Measurements from ENCODE around the gene CSPG4.

The CSPG4 gene

DNA sequence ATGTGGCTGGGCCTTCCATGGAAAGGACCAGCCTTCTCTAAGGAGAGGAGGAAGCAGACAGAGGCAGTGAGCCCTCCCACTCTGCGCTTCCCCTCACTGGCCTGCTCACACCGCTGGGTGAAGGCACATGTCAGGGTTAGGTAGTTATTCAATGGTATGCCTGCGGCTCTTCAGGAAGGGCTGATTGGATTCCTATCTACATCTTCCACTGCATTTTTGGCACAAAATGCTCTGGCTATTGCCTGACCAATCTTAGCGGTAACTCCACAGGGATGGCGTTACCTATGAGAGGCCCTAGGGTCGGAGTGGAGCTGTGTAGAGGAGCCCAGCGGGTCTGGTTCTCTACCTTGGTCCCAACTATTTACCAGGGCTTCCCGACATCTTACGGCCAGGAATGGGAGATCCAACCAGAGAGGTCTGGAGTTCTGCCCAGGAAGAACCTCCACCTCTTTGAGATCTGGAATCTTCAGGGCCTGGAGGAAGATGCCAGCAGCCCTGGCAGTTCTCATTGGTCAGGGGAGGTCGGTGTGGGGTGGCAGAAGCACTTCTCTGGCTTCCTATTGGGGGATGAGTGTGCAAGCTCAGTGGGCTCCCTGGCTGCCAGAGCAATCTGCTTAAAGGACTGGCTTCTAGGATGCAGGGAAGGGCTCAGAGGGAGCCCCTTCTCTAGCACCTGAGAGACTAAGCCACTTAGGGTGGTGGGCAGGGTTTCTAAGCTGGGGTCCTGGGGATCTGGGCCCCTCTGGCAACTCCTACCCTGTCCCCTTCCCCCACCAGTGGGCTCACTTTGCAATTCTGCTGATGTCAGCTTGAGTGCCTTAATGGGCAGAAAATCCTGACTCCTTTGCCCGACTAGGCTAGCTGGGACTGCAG is 40.7 kb downstream of the CSPG4 start:
- H3F3A ChIP-seq (ENCODE audit: control insufficient read depth, insufficient read depth): no peaks in the 10 kb centered on the region
- TF ChIP-seq, protein P1, sequence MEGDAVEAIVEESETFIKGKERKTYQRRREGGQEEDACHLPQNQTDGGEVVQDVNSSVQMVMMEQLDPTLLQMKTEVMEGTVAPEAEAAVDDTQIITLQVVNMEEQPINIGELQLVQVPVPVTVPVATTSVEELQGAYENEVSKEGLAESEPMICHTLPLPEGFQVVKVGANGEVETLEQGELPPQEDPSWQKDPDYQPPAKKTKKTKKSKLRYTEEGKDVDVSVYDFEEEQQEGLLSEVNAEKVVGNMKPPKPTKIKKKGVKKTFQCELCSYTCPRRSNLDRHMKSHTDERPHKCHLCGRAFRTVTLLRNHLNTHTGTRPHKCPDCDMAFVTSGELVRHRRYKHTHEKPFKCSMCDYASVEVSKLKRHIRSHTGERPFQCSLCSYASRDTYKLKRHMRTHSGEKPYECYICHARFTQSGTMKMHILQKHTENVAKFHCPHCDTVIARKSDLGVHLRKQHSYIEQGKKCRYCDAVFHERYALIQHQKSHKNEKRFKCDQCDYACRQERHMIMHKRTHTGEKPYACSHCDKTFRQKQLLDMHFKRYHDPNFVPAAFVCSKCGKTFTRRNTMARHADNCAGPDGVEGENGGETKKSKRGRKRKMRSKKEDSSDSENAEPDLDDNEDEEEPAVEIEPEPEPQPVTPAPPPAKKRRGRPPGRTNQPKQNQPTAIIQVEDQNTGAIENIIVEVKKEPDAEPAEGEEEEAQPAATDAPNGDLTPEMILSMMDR (IDR thresholded peaks at IDR 0.05; ENCODE audit: low read depth, low read length, poor library complexity, severe bottlenecking): no peak
- no peak for TF ChIP-seq EZH2phosphoT487 (IDR thresholded peaks at IDR 0.05; ENCODE audit: borderline replicate concordance, low read length)
- H3K4me1 ChIP-seq (ENCODE audit: control insufficient read depth, low read length): no peaks in the 10 kb centered on the region
- no peak overlapping the region for H3K4me2 ChIP-seq (ENCODE audit: low read length)
- H3K9me2 ChIP-seq (replicated peaks; ENCODE audit: control insufficient read depth, low read length): no peaks in the 10 kb centered on the region
- H3K4me3 ChIP-seq (ENCODE audit: low read length): no peak overlapping the region
- no peak overlapping the region for H3K27ac ChIP-seq (ENCODE audit: low read depth, low read length)
- H3K9me3 ChIP-seq (ENCODE audit: control insufficient read depth, insufficient read depth, low read length): no peaks in the 10 kb centered on the region
- no peaks in the 10 kb centered on the region for H3K79me2 ChIP-seq (ENCODE audit: control insufficient read depth, low read length)
- peaks cover 10% of the 10 kb centered on the region; the same call in 1 of the 2 replicates for H3K27me3 ChIP-seq (ENCODE audit: control insufficient read depth, low read length)
- no peaks in the 10 kb centered on the region for H3K36me3 ChIP-seq (ENCODE audit: control insufficient read depth, low read length)
- H4K20me1 ChIP-seq (ENCODE audit: control insufficient read depth, insufficient read depth, low read depth, low read length): no peaks in the 10 kb centered on the region

DNA sequence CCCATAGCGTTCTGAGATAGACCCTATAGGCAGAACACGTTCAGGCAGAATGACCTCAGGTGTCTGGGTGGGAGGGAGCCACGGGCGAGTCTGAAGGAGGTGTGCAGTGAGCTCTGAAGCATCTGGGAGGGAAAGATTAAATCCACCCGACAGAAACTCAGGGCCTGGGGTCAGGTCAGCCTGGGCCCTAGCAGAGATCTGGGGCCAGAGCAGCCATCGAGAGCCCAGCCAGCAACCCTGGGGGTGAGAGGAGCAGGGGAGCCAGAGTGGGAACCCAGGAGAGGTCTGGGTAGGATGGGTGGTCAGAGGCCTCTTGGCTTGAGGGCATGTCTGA is 42.8 kb downstream of the CSPG4 start:
- TF ChIP-seq EZH2phosphoT487 (IDR thresholded peaks at IDR 0.05; ENCODE audit: borderline replicate concordance, low read length): no peak
- TF ChIP-seq, protein P1 (IDR thresholded peaks at IDR 0.05; ENCODE audit: low read depth, low read length, poor library complexity, severe bottlenecking): no peak
- Histone ChIP-seq H3K79me2 (ENCODE audit: control insufficient read depth, low read length) (no peaks in the 10 kb centered on the region), H3K9me3 (ENCODE audit: control insufficient read depth, insufficient read depth, low read length) (no peaks in the 10 kb centered on the region), H3K27ac (ENCODE audit: low read depth, low read length) (no peak overlapping the region), H3K36me3 (ENCODE audit: control insufficient read depth, low read length) (no peaks in the 10 kb centered on the region), H3K9me2 (replicated peaks; ENCODE audit: control insufficient read depth, low read length) (no peaks in the 10 kb centered on the region), H3K27me3 (ENCODE audit: control insufficient read depth, low read length) (peaks cover 10% of the 10 kb centered on the region; the same call in 1 of the 2 replicates), H3K4me1 (ENCODE audit: control insufficient read depth, low read length) (no peaks in the 10 kb centered on the region), H3K4me3 (ENCODE audit: low read length) (no peak overlapping the region), H3K4me2 (ENCODE audit: low read length) (no peak overlapping the region), H3F3A (ENCODE audit: control insufficient read depth, insufficient read depth) (no peaks in the 10 kb centered on the region), H4K20me1 (ENCODE audit: control insufficient read depth, insufficient read depth, low read depth, low read length) (no peaks in the 10 kb centered on the region)

DNA sequence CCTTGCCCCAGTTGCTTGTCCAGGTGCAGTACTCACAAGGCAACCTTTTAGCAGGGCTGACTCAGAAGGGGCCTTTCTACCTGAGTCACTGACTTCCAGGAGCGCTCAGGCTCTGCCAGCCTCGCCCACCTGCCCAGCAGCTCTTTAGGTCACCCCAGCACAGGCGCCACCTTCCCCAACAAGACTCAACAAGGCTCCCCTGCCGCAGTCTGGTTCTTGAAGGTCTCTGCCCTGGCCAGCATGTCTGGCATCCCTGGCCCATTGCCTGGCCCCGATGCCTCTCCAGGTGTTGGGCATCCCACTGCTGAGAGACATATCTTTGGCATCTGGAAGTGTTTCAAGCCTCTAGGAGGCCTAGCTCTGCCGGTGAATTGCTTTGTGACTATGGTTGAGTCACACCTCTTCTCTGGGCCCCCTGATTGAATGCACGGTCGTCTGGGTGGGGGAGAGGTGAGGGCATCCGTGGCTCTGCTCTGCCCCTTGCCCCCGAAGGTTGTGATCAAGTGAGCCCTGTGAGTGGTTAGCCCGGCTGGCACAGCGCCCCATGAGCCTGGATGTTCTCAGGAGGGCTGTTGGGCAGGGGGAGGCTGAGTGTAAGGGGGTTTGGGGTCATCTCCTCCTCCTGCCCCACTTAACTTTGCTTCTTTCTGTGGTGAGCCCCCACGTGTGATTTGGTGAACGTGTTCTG is 43.3 kb downstream of the CSPG4 start:
- H3K27me3 ChIP-seq (ENCODE audit: control insufficient read depth, low read length): peaks cover 10% of the 10 kb centered on the region; the same call in 1 of the 2 replicates
- H3K36me3 ChIP-seq (ENCODE audit: control insufficient read depth, low read length): no peaks in the 10 kb centered on the region
- no peaks in the 10 kb centered on the region for H3K9me2 ChIP-seq (replicated peaks; ENCODE audit: control insufficient read depth, low read length)
- no peak overlapping the region for H3K4me2 ChIP-seq (ENCODE audit: low read length)
- H3K4me1 ChIP-seq (ENCODE audit: control insufficient read depth, low read length): no peaks in the 10 kb centered on the region
- no peaks in the 10 kb centered on the region for H3F3A ChIP-seq (ENCODE audit: control insufficient read depth, insufficient read depth)
- no peak overlapping the region for H3K27ac ChIP-seq (ENCODE audit: low read depth, low read length)
- no peak overlapping the region for H3K4me3 ChIP-seq (ENCODE audit: low read length)
- no peaks in the 10 kb centered on the region for H4K20me1 ChIP-seq (ENCODE audit: control insufficient read depth, insufficient read depth, low read depth, low read length)
- TF ChIP-seq, protein P1 (IDR thresholded peaks at IDR 0.05; ENCODE audit: low read depth, low read length, poor library complexity, severe bottlenecking): no peak
- no peak for TF ChIP-seq EZH2phosphoT487 (IDR thresholded peaks at IDR 0.05; ENCODE audit: borderline replicate concordance, low read length)
- no peaks in the 10 kb centered on the region for H3K79me2 ChIP-seq (ENCODE audit: control insufficient read depth, low read length)
- H3K9me3 ChIP-seq (ENCODE audit: control insufficient read depth, insufficient read depth, low read length): no peaks in the 10 kb centered on the region
